K562 (cell line): ENCODE data around the gene POMGNT1. TPM values are rescaled to one million over a fixed set of nuclear protein-coding genes. Genes with fewer than 3 reads are reported as not detected.

Experiments
- ATAC-seq: fragments of 200-7000 bp; cut with Tn5 transposase; 3 replicates; pipeline ENCODE4 v1.9.1; 2020; ENCODE audit warnings: moderate library complexity
- BruUV-seq: library from RNA; stranded (reverse); fragments of 400-500 nt; replicated peaks from 2 replicates; lab custom pipeline; 2021; lab: Mats Ljungman, UMichigan
- CTCF ChIA-PET: fragments of 300-600 bp; formaldehyde crosslinking; extraction: SDS; loops from one replicate; lab custom pipeline; 2021; ENCODE audit warnings: low intra/inter-chr PET ratio; lab: Yijun Ruan, JAX
- POLR2A ChIA-PET: fragments of 300-600, 350-650 bp; sonication (Branson Sonifier 250); formaldehyde crosslinking; extraction: SDS; loops from one replicate; lab custom pipeline; 2021; ENCODE audit warnings: antibody characterized with exemption, inconsistent platforms; lab: Yijun Ruan, JAX
- DNase-seq, 4 experiments: peaks; one replicate each; pipeline versions ENCODE4 v3.0.0 to v3.0.0-alpha.2; 2011 to 2018; ENCODE audit warnings: low spot score in 3 of 4, mixed read lengths in 3 of 4; ENCODE audit errors: extremely low read depth in 1 of 4
- FAIRE-seq: peaks from 2 replicates; lab custom pipeline; 2011; peaks lifted over from hg19 to GRCh38; lab: Jason Lieb, UNC
- H2AFZ ChIP-seq: 2 replicates; pipeline ENCODE4 v1.6.0; 2011; ENCODE audit warnings: low read depth, low read length, control low read depth, inconsistent platforms
- H3K27ac ChIP-seq: fragments of 200-600 bp; 3 replicates; pipeline ENCODE4 v1.8.0; 2011; ENCODE audit warnings: low read depth, mild to moderate bottlenecking, control low read depth, inconsistent platforms, low read length, moderate library complexity, mixed read lengths; ENCODE audit errors: extremely low read depth
- H3K27me3 ChIP-seq, 2 experiments: fragments of 300-600 bp in 1 of 2; 2 replicates in 1 of 2; 3 replicates in 1 of 2; pipeline versions ENCODE4 v1.6.0 to v1.8.0; 2011; ENCODE audit warnings: inconsistent platforms in 2 of 2, low read length in 2 of 2, mild to moderate bottlenecking in 1 of 2, mixed read lengths in 1 of 2, moderate library complexity in 1 of 2; ENCODE audit not compliant: control insufficient read depth in 2 of 2, insufficient read depth in 2 of 2
- H3K36me3 ChIP-seq: fragments of 300-600 bp; 3 replicates; pipeline ENCODE4 v1.8.0; 2011; ENCODE audit warnings: mild to moderate bottlenecking, low read length, inconsistent platforms; ENCODE audit not compliant: control insufficient read depth, insufficient read depth
- H3K4me1 ChIP-seq, 2 experiments: fragments of 200-600 bp in 1 of 2; replicated peaks in 1 of 2; 2 replicates in 1 of 2; 3 replicates in 1 of 2; pipeline versions ENCODE4 v1.5.1 to v1.8.0; 2011; ENCODE audit warnings: inconsistent platforms in 2 of 2, low read length in 2 of 2, mild to moderate bottlenecking in 1 of 2, mixed read lengths in 1 of 2, moderate library complexity in 1 of 2; ENCODE audit not compliant: control insufficient read depth in 2 of 2, insufficient read depth in 2 of 2
- H3K4me2 ChIP-seq: 2 replicates; pipeline ENCODE4 v1.6.1; 2011; ENCODE audit warnings: low read length, control low read depth, inconsistent platforms, mixed read lengths; ENCODE audit not compliant: insufficient read depth
- H3K4me3 ChIP-seq: fragments of 200-600 bp; sonication (generic), shearing (Covaris generic); 2 replicates; pipeline ENCODE4 v1.5.1; 2016; ENCODE audit warnings: control low read depth, inconsistent platforms
- H3K79me2 ChIP-seq: fragments of 200-600 bp; 3 replicates; pipeline ENCODE4 v1.8.0; 2011; ENCODE audit warnings: low read length, inconsistent platforms; ENCODE audit not compliant: control insufficient read depth, insufficient read depth
- H3K9ac ChIP-seq, 2 experiments: 2 replicates each; pipeline versions ENCODE4 v1.6.0 to v1.6.1; 2011; ENCODE audit warnings: low read depth in 2 of 2, low read length in 2 of 2, control low read depth in 1 of 2, inconsistent platforms in 1 of 2, mild to moderate bottlenecking in 1 of 2, mixed read lengths in 1 of 2; ENCODE audit not compliant: insufficient read depth in 1 of 2
- H3K9me1 ChIP-seq: one replicate; pipeline ENCODE4 v1.6.0; 2011; ENCODE audit warnings: inconsistent platforms, mild to moderate bottlenecking, low read length, moderate library complexity; ENCODE audit not compliant: control insufficient read depth, insufficient read depth
- H3K9me3 ChIP-seq: replicated peaks from 2 replicates; pipeline ENCODE4 v1.5.1; 2011; ENCODE audit warnings: low read depth, low read length, inconsistent platforms; ENCODE audit not compliant: control insufficient read depth, insufficient read depth
- H4K20me1 ChIP-seq: replicated peaks from 2 replicates; pipeline ENCODE4 v1.6.1; 2011; ENCODE audit warnings: low read length, inconsistent platforms, mixed read lengths; ENCODE audit not compliant: control insufficient read depth, insufficient read depth
- ZBTB40 ChIP-seq, 2 experiments: fragments of 450-650 bp in 1 of 2; sonication (generic) in 1 of 2; formaldehyde crosslinking in 1 of 2; IDR thresholded peaks; 2 replicates each; pipeline versions ENCODE4 v1.7.1 to v1.9.0; 2016 to 2022; ENCODE audit warnings: inconsistent platforms in 1 of 2, mild to moderate bottlenecking in 1 of 2, missing genetic modification reagents in 1 of 2
- ZNF121 ChIP-seq: sonication (generic); formaldehyde crosslinking; conservative IDR thresholded peaks from 2 replicates; pipeline ENCODE4 v1.8.0; 2022; ENCODE audit warnings: missing genetic modification reagents
- WGBS: fragments of 100-300 bp; shearing (Covaris generic); methylation state at CpG from one replicate; pipeline ENCODE4 v1.1.6; 2016; ENCODE audit warnings: low coverage, mixed read lengths; ENCODE audit not compliant: insufficient coverage; ENCODE audit errors: missing lambda C conversion rate; 5-methylcytosine and 5-hydroxymethylcytosine counted together
- in situ Hi-C: fragments of 300-500 bp; cut with MboI; formaldehyde crosslinking; loops from 4 replicates; pipeline ENCODE4 v1.15.0; 2018; ENCODE audit warnings: inconsistent platforms, mixed read lengths
- intact Hi-C: fragments of 100-400 bp; cut with micrococcal nuclease; formaldehyde crosslinking; loops from 2 replicates; pipeline ENCODE4 v1.14.2; 2022
- polyA plus RNA-seq, 8 experiments: library from polyadenylated mRNA; depleted of rRNA in 4 of 8; stranded (reverse) in 5 of 8; unstranded in 3 of 8; fragments of >200 nt; fragmentation: Nextera tagmentation in 2 of 8; fragmentation: Illumina TruSeq in 1 of 8; extraction: Ambion mirVana in 2 of 8; extraction: Trizol in 1 of 8; gene quantifications; 2 replicates each; pipeline versions ENCODE4 v1.2.1 to v1.2.3, GENCODE V29; 2011 to 2014; ENCODE audit warnings: inconsistent platforms in 1 of 8, missing spikeins in 1 of 8
- total RNA-seq, 7 experiments: library from RNA; depleted of rRNA in 6 of 7; stranded (reverse); fragments of >200 nt in 6 of 7; fragmentation: Illumina TruSeq in 2 of 7; extraction: Trizol in 2 of 7; gene quantifications; 2 replicates each; pipeline versions ENCODE4 v1.2.1 to v1.2.3, GENCODE V29; 2011 to 2021; ENCODE audit warnings: low replicate concordance in 1 of 7
- TF ChIP-seq, protein P1 (sequence below): fragments of 250-450 bp; sonication (Bioruptor Pico); IDR thresholded peaks from 2 replicates; pipeline ENCODE4 v1.8.0; 2022; ENCODE audit warnings: inconsistent platforms
- TF ChIP-seq, protein P2 (sequence below), 2 experiments: fragments of 150-350 bp in 1 of 2; IDR thresholded peaks; 2 replicates each; pipeline ENCODE4 v1.6.1; 2012 to 2016; ENCODE audit warnings: low read depth in 2 of 2, low read length in 2 of 2, mild to moderate bottlenecking in 1 of 2, moderate library complexity in 1 of 2

Gene POMGNT1
- total and polyA plus RNA-seq, 9 of the 15 experiments (the other 6 are each of a cell fraction or from before 2014, with no cell fraction given): 14.1 to 58.9 (median 37.8) TPM

DNA sequence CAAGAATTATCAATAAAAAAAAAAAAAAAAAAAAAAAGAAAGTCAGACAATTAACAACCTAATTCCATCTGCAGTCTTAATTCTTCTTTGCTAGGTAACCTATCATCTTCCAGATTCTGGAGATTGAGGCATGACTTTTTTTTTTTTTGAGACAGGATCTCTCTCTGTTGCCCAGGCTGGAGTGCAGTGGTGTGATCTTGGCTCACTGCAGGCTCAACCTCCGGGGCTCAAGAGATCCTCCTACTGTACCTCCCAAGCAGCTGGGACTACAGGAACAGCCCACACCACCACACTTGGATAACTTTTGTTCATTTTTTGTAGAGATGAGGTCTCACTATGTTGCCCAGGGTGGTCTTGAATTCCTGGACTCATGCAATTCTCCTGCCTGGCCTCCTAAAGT is 44.7 kb upstream of the POMGNT1 start:
- 17% methylated on average over 1 of the region's 1 CpG for WGBS
- Histone ChIP-seq H4K20me1 (no peaks in the 10 kb centered on the region), H3K79me2 (peaks cover 6% of the 10 kb centered on the region), H3K4me2 (no peak overlapping the region), H3K9ac (no peak overlapping the region), H3K4me1 (peaks cover 10 to 27% of the 10 kb centered on the region in 2 experiments; a peak in 4 of 5 replicates), H2AFZ (no peak overlapping the region), H3K9me3 (no peaks in the 10 kb centered on the region), H3K4me3 (no peak overlapping the region), H3K27ac (no peak overlapping the region), H3K9me1 (no peaks in the 10 kb centered on the region), H3K36me3 (no peaks in the 10 kb centered on the region), H3K27me3 (no peaks in the 10 kb centered on the region)
- peak; percentile 39; the same call in 1 of the 2 replicates for TF ChIP-seq ZBTB40 (IDR thresholded peaks at IDR 0.05)
- no peak for TF ChIP-seq ZBTB40 (CRISPR knock-in tag; IDR thresholded peaks at IDR 0.05)
- TF ChIP-seq, protein P1, sequence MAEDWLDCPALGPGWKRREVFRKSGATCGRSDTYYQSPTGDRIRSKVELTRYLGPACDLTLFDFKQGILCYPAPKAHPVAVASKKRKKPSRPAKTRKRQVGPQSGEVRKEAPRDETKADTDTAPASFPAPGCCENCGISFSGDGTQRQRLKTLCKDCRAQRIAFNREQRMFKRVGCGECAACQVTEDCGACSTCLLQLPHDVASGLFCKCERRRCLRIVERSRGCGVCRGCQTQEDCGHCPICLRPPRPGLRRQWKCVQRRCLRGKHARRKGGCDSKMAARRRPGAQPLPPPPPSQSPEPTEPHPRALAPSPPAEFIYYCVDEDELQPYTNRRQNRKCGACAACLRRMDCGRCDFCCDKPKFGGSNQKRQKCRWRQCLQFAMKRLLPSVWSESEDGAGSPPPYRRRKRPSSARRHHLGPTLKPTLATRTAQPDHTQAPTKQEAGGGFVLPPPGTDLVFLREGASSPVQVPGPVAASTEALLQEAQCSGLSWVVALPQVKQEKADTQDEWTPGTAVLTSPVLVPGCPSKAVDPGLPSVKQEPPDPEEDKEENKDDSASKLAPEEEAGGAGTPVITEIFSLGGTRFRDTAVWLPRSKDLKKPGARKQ (CRISPR knock-in tag): no peak
- TF ChIP-seq ZNF121 (CRISPR knock-in tag): peak; percentile 65
- TF ChIP-seq, protein P2, sequence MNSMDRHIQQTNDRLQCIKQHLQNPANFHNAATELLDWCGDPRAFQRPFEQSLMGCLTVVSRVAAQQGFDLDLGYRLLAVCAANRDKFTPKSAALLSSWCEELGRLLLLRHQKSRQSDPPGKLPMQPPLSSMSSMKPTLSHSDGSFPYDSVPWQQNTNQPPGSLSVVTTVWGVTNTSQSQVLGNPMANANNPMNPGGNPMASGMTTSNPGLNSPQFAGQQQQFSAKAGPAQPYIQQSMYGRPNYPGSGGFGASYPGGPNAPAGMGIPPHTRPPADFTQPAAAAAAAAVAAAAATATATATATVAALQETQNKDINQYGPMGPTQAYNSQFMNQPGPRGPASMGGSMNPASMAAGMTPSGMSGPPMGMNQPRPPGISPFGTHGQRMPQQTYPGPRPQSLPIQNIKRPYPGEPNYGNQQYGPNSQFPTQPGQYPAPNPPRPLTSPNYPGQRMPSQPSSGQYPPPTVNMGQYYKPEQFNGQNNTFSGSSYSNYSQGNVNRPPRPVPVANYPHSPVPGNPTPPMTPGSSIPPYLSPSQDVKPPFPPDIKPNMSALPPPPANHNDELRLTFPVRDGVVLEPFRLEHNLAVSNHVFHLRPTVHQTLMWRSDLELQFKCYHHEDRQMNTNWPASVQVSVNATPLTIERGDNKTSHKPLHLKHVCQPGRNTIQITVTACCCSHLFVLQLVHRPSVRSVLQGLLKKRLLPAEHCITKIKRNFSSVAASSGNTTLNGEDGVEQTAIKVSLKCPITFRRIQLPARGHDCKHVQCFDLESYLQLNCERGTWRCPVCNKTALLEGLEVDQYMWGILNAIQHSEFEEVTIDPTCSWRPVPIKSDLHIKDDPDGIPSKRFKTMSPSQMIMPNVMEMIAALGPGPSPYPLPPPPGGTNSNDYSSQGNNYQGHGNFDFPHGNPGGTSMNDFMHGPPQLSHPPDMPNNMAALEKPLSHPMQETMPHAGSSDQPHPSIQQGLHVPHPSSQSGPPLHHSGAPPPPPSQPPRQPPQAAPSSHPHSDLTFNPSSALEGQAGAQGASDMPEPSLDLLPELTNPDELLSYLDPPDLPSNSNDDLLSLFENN (IDR thresholded peaks at IDR 0.05; ENCODE audit: low read depth in 2 of 2, low read length in 2 of 2): no peak
- ChIA-PET POLR2A (no interaction called here), CTCF (no interaction called here)
- in situ Hi-C loops (no loop called here), intact Hi-C loops (no loop called here)
- FAIRE-seq: no peak
- DNase-seq: no peak
- no peak for ATAC-seq
- no TSS peak for BruUV-seq
